ENCODE measurements around the gene PPP1R14D. TPM values are rescaled to one million over a fixed set of nuclear protein-coding genes. Genes with fewer than 3 reads are reported as not detected.

Gene PPP1R14D
- total and polyA plus RNA-seq, 2 of the 8 experiments (the other 6 are each of a cell fraction or from before 2014, with no cell fraction given), result not detected

- TF ChIP-seq, protein P1, sequence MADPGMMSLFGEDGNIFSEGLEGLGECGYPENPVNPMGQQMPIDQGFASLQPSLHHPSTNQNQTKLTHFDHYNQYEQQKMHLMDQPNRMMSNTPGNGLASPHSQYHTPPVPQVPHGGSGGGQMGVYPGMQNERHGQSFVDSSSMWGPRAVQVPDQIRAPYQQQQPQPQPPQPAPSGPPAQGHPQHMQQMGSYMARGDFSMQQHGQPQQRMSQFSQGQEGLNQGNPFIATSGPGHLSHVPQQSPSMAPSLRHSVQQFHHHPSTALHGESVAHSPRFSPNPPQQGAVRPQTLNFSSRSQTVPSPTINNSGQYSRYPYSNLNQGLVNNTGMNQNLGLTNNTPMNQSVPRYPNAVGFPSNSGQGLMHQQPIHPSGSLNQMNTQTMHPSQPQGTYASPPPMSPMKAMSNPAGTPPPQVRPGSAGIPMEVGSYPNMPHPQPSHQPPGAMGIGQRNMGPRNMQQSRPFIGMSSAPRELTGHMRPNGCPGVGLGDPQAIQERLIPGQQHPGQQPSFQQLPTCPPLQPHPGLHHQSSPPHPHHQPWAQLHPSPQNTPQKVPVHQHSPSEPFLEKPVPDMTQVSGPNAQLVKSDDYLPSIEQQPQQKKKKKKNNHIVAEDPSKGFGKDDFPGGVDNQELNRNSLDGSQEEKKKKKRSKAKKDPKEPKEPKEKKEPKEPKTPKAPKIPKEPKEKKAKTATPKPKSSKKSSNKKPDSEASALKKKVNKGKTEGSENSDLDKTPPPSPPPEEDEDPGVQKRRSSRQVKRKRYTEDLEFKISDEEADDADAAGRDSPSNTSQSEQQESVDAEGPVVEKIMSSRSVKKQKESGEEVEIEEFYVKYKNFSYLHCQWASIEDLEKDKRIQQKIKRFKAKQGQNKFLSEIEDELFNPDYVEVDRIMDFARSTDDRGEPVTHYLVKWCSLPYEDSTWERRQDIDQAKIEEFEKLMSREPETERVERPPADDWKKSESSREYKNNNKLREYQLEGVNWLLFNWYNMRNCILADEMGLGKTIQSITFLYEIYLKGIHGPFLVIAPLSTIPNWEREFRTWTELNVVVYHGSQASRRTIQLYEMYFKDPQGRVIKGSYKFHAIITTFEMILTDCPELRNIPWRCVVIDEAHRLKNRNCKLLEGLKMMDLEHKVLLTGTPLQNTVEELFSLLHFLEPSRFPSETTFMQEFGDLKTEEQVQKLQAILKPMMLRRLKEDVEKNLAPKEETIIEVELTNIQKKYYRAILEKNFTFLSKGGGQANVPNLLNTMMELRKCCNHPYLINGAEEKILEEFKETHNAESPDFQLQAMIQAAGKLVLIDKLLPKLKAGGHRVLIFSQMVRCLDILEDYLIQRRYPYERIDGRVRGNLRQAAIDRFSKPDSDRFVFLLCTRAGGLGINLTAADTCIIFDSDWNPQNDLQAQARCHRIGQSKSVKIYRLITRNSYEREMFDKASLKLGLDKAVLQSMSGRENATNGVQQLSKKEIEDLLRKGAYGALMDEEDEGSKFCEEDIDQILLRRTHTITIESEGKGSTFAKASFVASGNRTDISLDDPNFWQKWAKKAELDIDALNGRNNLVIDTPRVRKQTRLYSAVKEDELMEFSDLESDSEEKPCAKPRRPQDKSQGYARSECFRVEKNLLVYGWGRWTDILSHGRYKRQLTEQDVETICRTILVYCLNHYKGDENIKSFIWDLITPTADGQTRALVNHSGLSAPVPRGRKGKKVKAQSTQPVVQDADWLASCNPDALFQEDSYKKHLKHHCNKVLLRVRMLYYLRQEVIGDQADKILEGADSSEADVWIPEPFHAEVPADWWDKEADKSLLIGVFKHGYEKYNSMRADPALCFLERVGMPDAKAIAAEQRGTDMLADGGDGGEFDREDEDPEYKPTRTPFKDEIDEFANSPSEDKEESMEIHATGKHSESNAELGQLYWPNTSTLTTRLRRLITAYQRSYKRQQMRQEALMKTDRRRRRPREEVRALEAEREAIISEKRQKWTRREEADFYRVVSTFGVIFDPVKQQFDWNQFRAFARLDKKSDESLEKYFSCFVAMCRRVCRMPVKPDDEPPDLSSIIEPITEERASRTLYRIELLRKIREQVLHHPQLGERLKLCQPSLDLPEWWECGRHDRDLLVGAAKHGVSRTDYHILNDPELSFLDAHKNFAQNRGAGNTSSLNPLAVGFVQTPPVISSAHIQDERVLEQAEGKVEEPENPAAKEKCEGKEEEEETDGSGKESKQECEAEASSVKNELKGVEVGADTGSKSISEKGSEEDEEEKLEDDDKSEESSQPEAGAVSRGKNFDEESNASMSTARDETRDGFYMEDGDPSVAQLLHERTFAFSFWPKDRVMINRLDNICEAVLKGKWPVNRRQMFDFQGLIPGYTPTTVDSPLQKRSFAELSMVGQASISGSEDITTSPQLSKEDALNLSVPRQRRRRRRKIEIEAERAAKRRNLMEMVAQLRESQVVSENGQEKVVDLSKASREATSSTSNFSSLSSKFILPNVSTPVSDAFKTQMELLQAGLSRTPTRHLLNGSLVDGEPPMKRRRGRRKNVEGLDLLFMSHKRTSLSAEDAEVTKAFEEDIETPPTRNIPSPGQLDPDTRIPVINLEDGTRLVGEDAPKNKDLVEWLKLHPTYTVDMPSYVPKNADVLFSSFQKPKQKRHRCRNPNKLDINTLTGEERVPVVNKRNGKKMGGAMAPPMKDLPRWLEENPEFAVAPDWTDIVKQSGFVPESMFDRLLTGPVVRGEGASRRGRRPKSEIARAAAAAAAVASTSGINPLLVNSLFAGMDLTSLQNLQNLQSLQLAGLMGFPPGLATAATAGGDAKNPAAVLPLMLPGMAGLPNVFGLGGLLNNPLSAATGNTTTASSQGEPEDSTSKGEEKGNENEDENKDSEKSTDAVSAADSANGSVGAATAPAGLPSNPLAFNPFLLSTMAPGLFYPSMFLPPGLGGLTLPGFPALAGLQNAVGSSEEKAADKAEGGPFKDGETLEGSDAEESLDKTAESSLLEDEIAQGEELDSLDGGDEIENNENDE (IDR thresholded peaks at IDR 0.05; ENCODE audit: insufficient replicate concordance, low read length), result no peak
- TF ChIP-seq BACH1 (IDR thresholded peaks at IDR 0.05; ENCODE audit: low read length) (no peak), TAF1 (IDR thresholded peaks at IDR 0.05; ENCODE audit: low read depth, low read length) (peak; percentile 72), EP300 (IDR thresholded peaks at IDR 0.05; ENCODE audit: borderline replicate concordance in 1 of 2, low read depth in 2 of 2, low read length in 2 of 2) (no peak), RAD21 (IDR thresholded peaks at IDR 0.05 in 1 of 2, conservative IDR thresholded peaks at IDR 0.05 in 1 of 2; ENCODE audit: low read depth in 2 of 2, low read length in 2 of 2) (no peak), RFX5 (IDR thresholded peaks at IDR 0.05; ENCODE audit: borderline replicate concordance, low read depth, low read length) (no peak), ATF3 (IDR thresholded peaks at IDR 0.05; ENCODE audit: insufficient read depth, low read depth, low read length) (no peak)
Measured at GRCh38 chr15:40843885-40844695, 15.6 kb upstream of the PPP1R14D start, which contains the start of gene SPINT1 (continued).
